ENCODE data around the gene TOR4A.
A peak's percentile ranks its signal among the peaks of the same experiment; 100 is the strongest.

Gene TOR4A

DNA sequence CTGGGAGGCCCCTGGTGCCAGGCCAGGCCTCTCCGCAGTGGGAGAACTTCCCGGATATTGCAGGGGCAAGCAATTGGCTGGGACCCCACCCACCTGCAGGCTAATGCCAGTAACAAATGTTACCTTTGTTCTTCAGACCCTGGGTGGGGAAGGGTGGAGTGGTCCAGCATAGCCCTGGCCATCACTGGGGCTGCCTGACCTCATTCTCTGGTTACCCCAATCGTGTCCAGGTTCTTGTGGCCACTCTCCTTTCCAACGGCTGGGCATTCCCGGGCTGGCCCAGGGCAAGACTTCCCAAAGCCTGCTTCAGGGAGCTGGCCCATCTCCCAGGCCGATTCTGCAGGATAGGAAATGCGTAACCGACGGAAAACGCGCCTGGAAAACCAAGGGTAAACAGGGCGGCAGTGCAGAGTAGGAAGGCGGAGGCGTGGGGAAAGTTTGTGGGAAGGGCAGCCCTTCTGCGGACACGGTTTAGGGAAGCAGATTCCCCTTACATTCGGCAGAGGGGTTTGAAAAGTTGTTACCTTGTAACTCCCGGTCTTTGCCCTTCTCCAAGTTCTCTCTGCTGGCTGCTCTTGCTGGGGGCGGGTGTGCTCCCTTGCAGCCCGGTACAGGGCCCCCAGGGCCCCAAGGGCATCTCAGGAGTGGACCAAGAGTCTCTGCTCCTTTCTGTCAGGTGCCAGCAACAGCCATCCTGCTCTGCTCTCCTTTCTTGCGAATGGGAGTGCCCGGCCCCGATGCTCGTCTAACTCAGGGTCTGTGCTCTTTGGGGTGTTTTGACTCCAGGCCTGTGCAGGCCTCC is 21.1 kb downstream of the TOR4A start:
- Mint-ChIP-seq H3K4me1 (ENCODE audit: low read depth) (peaks cover 9% of the 10 kb centered on the region), H3K27me3 (ENCODE audit: low read depth) (peaks cover 48% of the 10 kb centered on the region), H3K9me3 (no peaks in the 10 kb centered on the region), H3K36me3 (ENCODE audit: low read depth) (peaks cover 1% of the 10 kb centered on the region), H3K4me3 (no peak overlapping the region), H3K27ac (no peak overlapping the region)

DNA sequence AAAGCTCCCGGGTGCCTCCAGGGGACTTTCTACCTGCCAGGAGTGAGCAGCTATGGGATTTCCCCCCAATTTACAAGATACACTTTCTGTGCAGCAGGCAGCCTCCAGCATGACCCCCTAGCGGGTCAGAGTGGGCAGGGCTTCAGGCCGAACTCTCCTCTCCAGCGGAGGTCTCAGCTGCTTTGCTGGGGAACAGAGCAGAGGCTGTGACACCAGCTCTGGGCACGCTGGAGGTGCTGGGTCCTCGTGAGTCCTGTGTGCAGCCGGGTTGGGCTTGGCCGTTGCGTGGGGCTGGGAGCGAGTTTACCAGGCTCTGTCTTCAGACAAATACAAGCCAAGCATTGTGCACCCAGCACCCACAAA is 21.7 kb downstream of the TOR4A start:
- Mint-ChIP-seq H3K4me3 (no peak overlapping the region), H3K36me3 (ENCODE audit: low read depth) (peaks cover 1% of the 10 kb centered on the region)

DNA sequence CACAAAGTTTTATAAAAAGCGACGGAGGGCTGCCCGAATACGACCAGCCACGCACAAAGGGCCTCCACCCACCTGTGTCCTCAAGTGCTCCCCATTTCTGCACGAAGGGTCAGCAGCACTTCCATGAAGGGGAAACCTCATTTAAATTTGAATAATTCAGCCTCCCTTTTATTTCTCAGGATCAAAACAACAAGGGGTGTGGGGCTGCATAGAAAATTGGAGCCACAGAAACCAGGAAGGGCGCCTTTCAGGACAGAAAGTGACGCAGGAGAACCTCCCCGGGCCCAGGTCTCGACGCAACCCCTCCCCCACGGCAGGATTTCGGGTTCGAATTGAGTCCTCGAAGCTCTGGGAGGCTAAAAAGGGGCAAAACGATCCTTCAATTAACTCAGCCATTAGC is 22.4 kb downstream of the TOR4A start:
- Mint-ChIP-seq H3K4me1 (ENCODE audit: low read depth) (peaks cover 5% of the 10 kb centered on the region), H3K9me3 (no peaks in the 10 kb centered on the region), H3K27ac (no peak overlapping the region), H3K36me3 (ENCODE audit: low read depth) (no peaks in the 10 kb centered on the region), H3K27me3 (ENCODE audit: low read depth) (peaks cover 38% of the 10 kb centered on the region), H3K4me3 (peak overlapping the region; percentile 25)

More for the DNA sequence above, 21.7 kb downstream of the TOR4A start:
- Mint-ChIP-seq H3K9me3 (no peaks in the 10 kb centered on the region), H3K4me1 (ENCODE audit: low read depth) (peaks cover 9% of the 10 kb centered on the region), H3K27ac (no peak overlapping the region), H3K27me3 (ENCODE audit: low read depth) (peaks cover 42% of the 10 kb centered on the region)

DNA sequence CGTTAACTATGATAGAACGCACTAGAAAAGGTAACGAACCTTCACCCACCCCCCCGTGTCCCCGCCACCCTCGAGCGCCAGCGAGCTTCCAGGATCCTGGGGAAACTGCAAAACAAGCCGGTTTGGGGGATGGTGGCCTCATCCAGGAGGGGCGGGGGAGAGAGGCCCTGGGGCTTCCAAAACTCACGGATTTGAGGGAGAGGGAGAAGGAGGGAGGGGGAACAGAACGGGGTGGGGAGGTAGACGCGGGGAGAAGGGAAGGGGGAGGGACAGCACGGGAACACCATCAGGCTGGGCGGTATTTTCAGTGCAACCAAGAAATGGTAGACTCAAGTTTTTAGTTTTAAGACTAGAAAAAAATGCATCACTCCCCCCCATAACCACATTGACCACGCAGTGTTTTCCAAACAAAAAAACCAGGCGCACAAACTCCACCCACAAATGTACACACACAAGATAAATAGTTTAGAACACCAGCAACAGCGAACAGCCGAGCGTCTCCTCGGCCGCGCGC is 23.1 kb downstream of the TOR4A start:
- H3K9me3 Mint-ChIP-seq: no peaks in the 10 kb centered on the region
- H3K27ac Mint-ChIP-seq: peak overlapping the region; percentile 59
- H3K27me3 Mint-ChIP-seq (ENCODE audit: low read depth): peaks cover 38% of the 10 kb centered on the region
- H3K36me3 Mint-ChIP-seq (ENCODE audit: low read depth): no peaks in the 10 kb centered on the region
- peaks cover 8% of the 10 kb centered on the region for H3K4me1 Mint-ChIP-seq (ENCODE audit: low read depth)
- peak overlapping the region; percentile 81 for H3K4me3 Mint-ChIP-seq

DNA sequence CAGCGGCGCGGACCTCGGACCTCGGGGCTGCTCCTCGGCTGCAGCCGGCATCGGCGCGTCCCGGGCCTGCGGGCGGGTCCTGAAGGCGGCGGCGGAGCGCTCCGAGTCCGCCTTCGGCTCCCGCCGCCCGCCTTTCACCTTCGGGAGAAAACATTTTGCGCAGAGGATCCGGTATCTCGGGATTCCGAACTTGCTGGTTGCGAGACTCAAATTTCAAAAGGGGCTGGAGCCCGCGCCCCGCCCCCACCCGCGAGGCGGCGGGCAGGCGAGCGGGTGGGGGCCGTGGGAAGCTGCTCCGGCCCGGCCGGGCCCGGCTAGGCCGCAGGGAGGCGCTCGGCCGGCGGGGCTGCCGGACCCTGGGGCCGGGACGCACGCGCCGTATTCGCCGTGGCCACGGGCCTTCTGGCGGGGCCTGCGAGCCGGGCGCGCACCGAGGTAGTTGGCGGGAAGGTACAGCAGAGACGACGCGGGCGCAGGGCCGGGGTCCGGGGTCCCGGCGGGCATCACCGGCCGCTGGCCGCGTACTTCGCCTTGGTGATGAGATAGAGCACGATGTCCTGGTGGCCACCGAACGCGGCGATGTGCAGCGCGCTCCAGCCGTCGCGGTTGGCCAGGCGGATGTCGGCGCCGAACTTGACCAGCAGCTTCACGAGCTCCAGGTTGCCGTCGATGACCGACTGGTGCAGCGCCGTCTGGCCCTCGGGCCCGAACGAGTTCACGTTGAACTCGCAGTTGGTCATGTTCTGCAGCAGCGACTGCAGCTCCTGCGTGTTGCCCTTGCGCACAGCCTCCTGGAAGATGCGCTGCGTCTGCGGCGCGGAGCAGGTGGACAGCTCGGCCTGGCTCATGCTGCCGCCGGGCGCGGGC is 23.8 kb downstream of the TOR4A start:
- Mint-ChIP-seq H3K27me3 (ENCODE audit: low read depth) (peaks cover 34% of the 10 kb centered on the region), H3K9me3 (no peaks in the 10 kb centered on the region), H3K4me1 (ENCODE audit: low read depth) (peaks cover 8% of the 10 kb centered on the region), H3K4me3 (peak overlapping the region; percentile 81), H3K27ac (no peak overlapping the region), H3K36me3 (ENCODE audit: low read depth) (no peaks in the 10 kb centered on the region)

DNA sequence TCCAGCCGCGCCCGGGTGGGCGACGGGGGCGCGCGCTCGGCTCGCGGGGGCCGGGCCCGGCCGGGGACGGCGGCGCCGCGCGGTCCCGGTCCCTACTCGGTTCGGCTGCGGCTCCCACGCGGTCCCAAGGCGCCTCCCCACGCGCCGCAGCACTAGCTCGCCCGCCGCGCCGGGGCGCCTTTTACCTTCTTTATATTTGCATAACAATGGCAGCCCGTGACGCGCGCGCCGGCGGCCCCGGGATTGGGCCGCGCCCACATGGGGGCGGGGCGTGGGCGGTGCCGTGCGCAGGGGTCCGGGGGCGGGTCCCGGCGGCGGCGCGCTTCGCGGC is 24.6 kb downstream of the TOR4A start, which contains the start of gene NRARP:
NRARP (minus strand) TSS at position 154 of the 331 bp plus-strand sequence. CDS start 343 bp downstream, outside the sequence.
- peaks cover 5% of the 10 kb centered on the region for H3K4me1 Mint-ChIP-seq (ENCODE audit: low read depth)
- H3K27ac Mint-ChIP-seq: no peak within 1 kb of the TSS
- H3K36me3 Mint-ChIP-seq (ENCODE audit: low read depth): no peaks in the 10 kb centered on the region
- peak within 1 kb of the TSS; percentile 63 for H3K4me3 Mint-ChIP-seq
- H3K27me3 Mint-ChIP-seq (ENCODE audit: low read depth): peaks cover 26% of the 10 kb centered on the region
- no peaks in the 10 kb centered on the region for H3K9me3 Mint-ChIP-seq

DNA sequence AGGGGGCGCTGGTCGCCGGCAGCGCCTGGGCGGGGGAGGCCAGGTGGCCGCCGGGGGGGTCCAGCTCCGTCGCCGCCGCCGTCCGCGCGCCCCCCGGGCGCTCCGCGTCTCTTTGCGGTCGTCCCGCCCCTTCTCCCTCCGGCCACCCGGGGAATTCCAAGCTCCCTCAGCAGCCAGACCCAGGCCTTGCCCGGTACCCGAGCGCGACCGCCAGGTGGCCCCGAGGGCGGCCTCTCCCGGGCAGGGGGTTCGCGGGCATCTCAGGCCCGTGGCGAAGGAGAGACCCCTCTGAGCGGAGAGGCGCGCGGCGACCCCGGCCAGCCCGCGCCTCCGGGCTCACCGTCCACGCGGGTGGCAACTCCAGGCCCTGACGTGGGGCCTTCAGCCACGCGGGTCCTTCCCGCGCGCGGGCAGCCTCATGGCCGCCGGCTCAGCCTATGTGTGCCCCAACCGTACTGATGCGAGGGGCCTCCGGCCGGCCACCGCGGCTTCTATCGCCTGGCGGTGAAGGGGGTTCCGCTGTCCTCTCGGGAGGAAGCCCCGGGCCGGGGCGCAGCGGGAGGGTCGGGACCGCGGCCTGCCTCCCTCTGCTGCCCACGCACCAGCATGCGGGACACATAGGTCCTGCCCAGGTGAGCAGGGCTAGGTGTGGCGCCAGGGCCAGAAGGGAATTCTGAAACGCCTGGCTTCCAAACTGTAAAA is 25.1 kb downstream of the TOR4A start:
- no peak overlapping the region for H3K4me3 Mint-ChIP-seq

DNA sequence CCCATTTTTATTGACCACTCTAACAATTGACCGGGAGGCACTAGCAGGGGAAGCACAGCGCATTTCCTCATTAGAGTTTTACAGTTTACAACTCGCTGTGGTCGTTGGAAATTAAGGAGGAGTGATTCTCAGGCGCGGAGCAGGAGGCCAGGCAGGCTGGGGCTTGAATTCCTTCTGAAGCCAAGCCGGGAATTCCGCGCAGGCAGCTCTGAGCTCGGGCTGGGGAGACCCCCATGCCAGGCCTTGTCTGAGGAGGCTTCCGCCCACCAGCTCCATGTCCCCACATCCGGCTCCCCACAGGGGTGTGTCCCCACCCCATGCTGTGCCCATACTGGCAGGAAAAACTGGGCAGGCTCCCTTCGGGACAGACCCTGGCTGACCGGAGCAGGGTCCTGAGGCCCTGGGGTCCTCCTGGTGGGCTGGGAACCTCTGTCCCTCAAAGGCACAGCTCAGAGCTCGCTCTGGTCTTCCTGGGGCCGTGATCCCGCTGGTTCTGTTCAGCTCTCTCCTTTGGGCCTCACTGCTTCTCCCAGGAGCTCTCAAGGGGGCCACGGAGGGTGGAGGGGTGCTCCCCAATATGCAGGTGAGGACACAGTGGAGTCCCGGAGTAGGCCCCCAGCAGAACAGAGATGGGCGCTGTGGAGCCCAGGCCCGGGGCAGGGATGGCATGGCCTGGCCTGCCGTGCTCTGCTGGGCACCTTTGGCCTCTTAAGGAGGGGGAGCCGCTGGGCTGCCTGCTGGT is 25.8 kb downstream of the TOR4A start:
- H3K36me3 Mint-ChIP-seq (ENCODE audit: low read depth): no peaks in the 10 kb centered on the region
- peaks cover 17% of the 10 kb centered on the region for H3K27me3 Mint-ChIP-seq (ENCODE audit: low read depth)
- peaks cover 5% of the 10 kb centered on the region for H3K4me1 Mint-ChIP-seq (ENCODE audit: low read depth)
- H3K9me3 Mint-ChIP-seq: no peaks in the 10 kb centered on the region
- no peak overlapping the region for H3K4me3 Mint-ChIP-seq
- H3K27ac Mint-ChIP-seq: no peak overlapping the region

More for the DNA sequence above, 25.1 kb downstream of the TOR4A start:
- no peak overlapping the region for H3K27ac Mint-ChIP-seq
- peaks cover 21% of the 10 kb centered on the region for H3K27me3 Mint-ChIP-seq (ENCODE audit: low read depth)
- no peaks in the 10 kb centered on the region for H3K36me3 Mint-ChIP-seq (ENCODE audit: low read depth)
- no peaks in the 10 kb centered on the region for H3K9me3 Mint-ChIP-seq
- H3K4me1 Mint-ChIP-seq (ENCODE audit: low read depth): peaks cover 5% of the 10 kb centered on the region

DNA sequence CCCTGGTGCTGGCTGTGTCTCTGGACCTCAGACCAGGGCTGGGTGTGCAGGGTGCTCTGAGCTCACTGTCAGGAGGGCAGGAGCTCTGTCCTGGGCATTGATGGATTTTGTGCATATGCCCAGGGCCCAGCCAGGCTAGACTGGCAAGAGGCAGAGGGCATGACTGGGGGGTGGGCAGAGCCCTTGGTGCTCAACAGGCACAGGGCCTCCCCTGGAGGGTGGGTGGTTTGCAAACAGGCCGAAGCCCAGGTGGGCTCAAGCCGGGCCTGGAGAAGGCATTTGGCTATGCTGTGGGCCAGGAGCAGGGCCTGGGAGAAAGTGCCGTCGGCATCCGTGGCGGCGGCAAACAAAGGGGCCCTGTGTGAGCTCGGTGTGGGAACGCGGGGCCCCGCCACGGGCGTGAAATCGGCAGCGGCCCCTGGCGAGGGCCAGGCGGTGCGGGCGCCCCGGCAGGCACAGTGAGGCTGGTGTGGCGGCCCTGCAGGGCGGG is 26.4 kb downstream of the TOR4A start:
- H3K27me3 Mint-ChIP-seq (ENCODE audit: low read depth): peaks cover 14% of the 10 kb centered on the region
- H3K36me3 Mint-ChIP-seq (ENCODE audit: low read depth): no peaks in the 10 kb centered on the region
- H3K4me1 Mint-ChIP-seq (ENCODE audit: low read depth): peaks cover 5% of the 10 kb centered on the region
- H3K4me3 Mint-ChIP-seq: no peak overlapping the region
- no peaks in the 10 kb centered on the region for H3K9me3 Mint-ChIP-seq
- no peak overlapping the region for H3K27ac Mint-ChIP-seq

DNA sequence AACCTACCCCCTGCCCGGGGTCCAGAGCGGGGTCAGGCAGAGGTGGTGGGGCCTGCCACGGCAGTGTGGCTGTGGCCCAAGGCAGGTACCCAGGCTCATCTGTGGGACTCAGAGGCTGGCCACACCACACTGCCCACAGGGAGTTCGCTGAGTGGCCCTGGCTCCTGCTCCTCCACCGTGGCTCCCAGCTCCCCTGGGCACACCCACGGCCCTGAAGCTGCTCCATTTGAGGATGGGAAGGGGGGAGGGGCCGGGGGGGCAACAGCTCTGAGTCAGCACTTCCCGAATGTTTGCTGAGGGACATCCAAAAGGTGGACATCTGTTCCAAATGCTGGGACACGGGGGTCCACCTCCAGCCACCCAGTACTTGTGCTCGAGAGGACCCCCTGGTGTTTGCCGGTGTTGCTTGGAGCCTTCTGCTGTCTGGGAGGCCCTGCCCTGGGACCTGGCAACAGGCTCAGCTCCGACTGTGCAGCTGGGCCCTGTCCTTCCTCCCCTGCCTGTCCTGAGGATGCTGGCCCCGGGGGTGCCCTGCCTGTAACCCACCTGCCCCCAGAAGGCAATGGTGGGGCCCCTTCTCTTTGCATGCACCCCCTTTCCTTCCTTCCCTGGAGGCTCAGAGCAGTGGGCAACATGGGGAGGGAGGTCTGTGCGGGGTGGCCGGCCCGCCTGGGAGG is 27.0 kb downstream of the TOR4A start:
- peaks cover 5% of the 10 kb centered on the region for H3K4me1 Mint-ChIP-seq (ENCODE audit: low read depth)
- no peak overlapping the region for H3K4me3 Mint-ChIP-seq
- peaks cover 10% of the 10 kb centered on the region for H3K27me3 Mint-ChIP-seq (ENCODE audit: low read depth)
- no peak overlapping the region for H3K27ac Mint-ChIP-seq
- H3K36me3 Mint-ChIP-seq (ENCODE audit: low read depth): no peaks in the 10 kb centered on the region
- no peaks in the 10 kb centered on the region for H3K9me3 Mint-ChIP-seq

DNA sequence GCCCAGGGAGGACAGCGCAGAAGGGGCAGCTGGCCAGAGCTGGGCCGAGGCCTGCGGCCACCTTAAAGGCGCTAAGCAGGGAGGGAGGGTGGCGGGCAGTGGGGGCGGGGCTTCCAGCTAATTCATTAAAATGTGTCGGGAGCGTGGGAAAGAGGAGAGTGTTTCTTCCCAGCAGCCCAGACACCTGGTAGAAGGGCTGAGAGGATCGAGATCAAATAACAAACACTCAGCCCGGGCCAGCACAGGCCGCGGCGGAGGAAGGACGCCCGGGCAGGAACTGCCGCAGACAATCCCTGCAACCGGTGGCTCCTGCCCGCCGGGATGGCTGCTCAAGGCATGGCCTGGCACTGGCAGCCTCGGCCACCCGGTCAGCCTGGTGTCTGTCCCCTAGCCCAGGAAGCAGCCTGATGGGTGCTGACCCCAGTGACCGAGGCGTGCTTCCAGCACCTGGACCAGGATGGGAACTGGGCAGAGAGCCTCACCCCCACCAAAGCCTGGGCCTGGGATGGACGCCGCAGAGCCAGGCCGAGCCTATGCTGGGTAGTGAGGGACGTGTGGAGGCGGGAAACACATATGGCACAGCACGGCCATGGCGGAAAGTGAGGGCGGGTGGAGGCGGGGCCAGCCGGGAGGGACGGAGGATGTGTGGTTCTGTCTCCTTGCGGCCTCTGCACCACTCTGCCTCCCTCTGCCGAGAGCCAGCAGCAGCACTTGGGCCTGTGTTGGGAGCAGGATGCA is 27.7 kb downstream of the TOR4A start:
- peaks cover 5% of the 10 kb centered on the region for H3K27me3 Mint-ChIP-seq (ENCODE audit: low read depth)
- H3K4me3 Mint-ChIP-seq: no peak overlapping the region
- peaks cover 5% of the 10 kb centered on the region for H3K4me1 Mint-ChIP-seq (ENCODE audit: low read depth)
- no peaks in the 10 kb centered on the region for H3K9me3 Mint-ChIP-seq
- H3K27ac Mint-ChIP-seq: peak overlapping the region; percentile 49
- no peaks in the 10 kb centered on the region for H3K36me3 Mint-ChIP-seq (ENCODE audit: low read depth)

DNA sequence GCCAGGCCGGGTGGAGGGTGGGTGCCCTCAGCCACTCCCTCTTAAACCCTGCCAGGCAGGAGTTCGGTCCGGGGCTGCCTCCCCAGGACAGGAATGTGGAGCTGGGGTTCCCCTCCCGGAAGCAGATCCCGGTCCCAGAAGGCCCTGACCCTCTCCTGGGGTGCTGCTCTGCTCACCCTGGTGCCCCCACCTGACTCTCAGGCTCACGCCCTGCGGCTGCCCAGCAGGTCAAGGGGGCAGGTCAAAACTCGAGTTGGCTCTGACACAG is 28.2 kb downstream of the TOR4A start:
- Mint-ChIP-seq H3K27ac (no peak overlapping the region), H3K9me3 (no peaks in the 10 kb centered on the region), H3K36me3 (ENCODE audit: low read depth) (no peaks in the 10 kb centered on the region), H3K4me3 (no peak overlapping the region), H3K27me3 (ENCODE audit: low read depth) (peaks cover 2% of the 10 kb centered on the region), H3K4me1 (ENCODE audit: low read depth) (peaks cover 4% of the 10 kb centered on the region)

All from T-helper 1 cell treated with Interleukin-12 subunit alpha and Interleukin-12 subunit beta and Interleukin-4 antibody, amounts not matched to agents 30 μg/mL and 1 μg/mL, for 36 hours (primary cell).